GM12891 (cell line): ENCODE measurements around the gene SLC16A9.

ENCODE experiments used
- DNase-seq: peaks from one replicate; pipeline ENCODE4 v3.0.0; 2011; ENCODE audit warnings: low spot score; ENCODE audit not compliant: insufficient read length
- FAIRE-seq: peaks from 2 replicates; lab custom pipeline; 2011; peaks lifted over from hg19 to GRCh38; lab: Jason Lieb, UNC
- PAX5 ChIP-seq: IDR thresholded peaks from 2 replicates; pipeline ENCODE4 v1.6.1; 2011; ENCODE audit warnings: low read length, moderate library complexity, mild to moderate bottlenecking; ENCODE audit not compliant: insufficient read depth, severe bottlenecking
- POLR2A ChIP-seq: IDR thresholded peaks from 2 replicates; pipeline ENCODE4 v1.6.1; 2011; ENCODE audit warnings: low read depth, low read length, control low read depth
- POLR2AphosphoS5 ChIP-seq: IDR thresholded peaks from 2 replicates; pipeline ENCODE4 v1.6.1; 2011; ENCODE audit warnings: low read depth, low read length, control low read depth
- POU2F2 ChIP-seq: IDR thresholded peaks from 2 replicates; pipeline ENCODE4 v1.6.1; 2011; ENCODE audit warnings: low read depth, mild to moderate bottlenecking, control low read depth, low read length, moderate library complexity
- SPI1 ChIP-seq: IDR thresholded peaks from 2 replicates; pipeline ENCODE4 v1.6.1; 2011; ENCODE audit warnings: low read depth, low read length, control low read depth
- TAF1 ChIP-seq: IDR thresholded peaks from 2 replicates; pipeline ENCODE4 v1.6.1; 2011; ENCODE audit warnings: low read depth, low read length, control low read depth

Gene SLC16A9

DNA sequence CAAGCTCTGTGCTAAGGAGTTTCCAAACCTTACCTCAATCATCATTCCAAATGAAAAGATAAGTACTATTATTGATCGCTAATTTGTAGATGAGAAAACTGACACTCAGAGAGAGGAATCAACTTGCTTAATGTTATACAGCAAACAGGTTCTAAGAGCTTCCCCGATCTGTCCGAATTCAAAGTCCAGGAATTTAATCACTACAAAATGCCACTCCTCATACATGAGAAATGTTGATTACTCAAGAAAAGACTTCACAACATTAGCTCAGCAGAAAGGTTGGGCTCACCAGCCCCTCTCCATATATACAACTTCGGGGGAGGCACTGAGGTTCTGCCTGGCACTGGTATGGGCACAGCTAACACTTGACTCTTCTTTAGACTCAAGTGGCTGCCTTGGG lies 80.7 kb downstream of the SLC16A9 start:
- FAIRE-seq (no peak), DNase-seq (no peak)
- TF ChIP-seq POU2F2 (no peak), POLR2AphosphoS5 (no peak), PAX5 (no peak), POLR2A (no peak), TAF1 (no peak), SPI1 (no peak)

DNA sequence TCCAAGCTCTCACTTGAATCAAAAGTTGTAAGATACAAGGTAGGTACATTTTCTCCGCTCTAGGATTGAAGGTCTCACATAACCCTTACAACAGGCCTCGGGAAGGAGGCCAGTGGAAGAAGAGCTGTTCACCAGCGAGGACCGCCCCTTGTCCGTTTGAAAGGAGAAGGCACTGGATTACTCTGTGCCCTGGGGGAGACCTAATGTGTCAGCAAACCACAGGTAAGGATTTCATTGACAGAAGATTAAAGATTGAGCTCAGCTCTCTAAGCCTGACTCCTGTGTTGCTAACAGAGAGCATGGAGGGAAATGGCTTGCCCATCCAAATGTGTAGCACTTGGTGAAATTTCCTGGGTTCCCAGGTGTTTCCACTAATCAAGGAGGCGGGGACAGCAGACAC lies 81.2 kb downstream of the SLC16A9 start:
- no peak for DNase-seq
- FAIRE-seq: no peak
- TF ChIP-seq POLR2AphosphoS5 (no peak), POLR2A (no peak), SPI1 (no peak), POU2F2 (no peak), TAF1 (no peak), PAX5 (no peak)

DNA sequence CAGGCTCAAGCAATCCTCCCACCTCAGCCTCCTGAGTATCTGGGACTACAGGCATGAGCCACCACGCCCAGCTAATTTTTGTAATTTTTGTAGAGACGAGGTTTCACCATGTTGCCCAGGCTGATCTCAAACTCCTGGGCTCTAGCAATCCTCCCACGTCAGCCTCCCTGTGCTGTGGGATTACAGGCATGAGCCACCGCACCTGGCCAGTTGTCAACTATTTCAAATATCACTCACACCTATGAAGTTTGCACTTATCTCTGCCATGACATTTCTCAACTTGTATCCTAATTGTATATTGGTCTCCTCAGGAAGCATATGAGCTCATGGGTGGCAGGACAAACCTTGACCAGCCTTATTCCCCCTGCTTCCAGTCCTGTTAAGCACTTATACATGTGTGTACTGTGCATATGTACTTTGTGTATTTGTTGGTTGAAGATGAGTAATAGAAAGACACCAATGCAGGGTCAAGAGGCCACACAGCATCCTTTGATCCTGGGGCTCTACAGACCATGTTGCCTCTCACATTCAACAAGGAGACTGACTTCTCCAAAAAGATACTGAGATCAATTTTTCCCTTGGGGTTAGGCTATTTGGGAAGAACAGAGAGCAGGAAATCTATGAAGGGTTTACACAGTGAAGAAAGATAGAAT lies 82.2 kb downstream of the SLC16A9 start:
- no peak for TF ChIP-seq SPI1
- no peak for TF ChIP-seq TAF1
- TF ChIP-seq PAX5: no peak
- TF ChIP-seq POLR2AphosphoS5: no peak
- no peak for TF ChIP-seq POLR2A
- no peak for TF ChIP-seq POU2F2
- FAIRE-seq (no peak), DNase-seq (no peak)

DNA sequence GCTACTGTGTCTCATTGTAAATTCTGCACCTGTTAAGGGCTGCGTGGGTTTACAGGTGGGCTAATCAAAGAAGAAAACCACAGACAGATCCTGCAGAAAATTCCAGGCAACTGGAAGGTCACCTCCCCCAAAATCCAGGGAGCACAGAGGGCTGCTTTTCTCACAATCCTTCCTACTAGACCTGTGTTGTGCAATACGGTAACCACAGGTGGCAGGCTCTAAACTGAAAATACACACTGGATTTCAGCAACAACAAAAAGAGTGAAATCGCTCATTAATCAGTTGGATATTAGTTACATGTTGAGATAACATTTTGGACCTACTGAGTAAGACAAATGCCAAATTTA lies 83.2 kb downstream of the SLC16A9 start:
- no peak for DNase-seq
- TF ChIP-seq SPI1 (no peak), POLR2A (no peak), POU2F2 (no peak), TAF1 (no peak)
- no peak for FAIRE-seq

DNA sequence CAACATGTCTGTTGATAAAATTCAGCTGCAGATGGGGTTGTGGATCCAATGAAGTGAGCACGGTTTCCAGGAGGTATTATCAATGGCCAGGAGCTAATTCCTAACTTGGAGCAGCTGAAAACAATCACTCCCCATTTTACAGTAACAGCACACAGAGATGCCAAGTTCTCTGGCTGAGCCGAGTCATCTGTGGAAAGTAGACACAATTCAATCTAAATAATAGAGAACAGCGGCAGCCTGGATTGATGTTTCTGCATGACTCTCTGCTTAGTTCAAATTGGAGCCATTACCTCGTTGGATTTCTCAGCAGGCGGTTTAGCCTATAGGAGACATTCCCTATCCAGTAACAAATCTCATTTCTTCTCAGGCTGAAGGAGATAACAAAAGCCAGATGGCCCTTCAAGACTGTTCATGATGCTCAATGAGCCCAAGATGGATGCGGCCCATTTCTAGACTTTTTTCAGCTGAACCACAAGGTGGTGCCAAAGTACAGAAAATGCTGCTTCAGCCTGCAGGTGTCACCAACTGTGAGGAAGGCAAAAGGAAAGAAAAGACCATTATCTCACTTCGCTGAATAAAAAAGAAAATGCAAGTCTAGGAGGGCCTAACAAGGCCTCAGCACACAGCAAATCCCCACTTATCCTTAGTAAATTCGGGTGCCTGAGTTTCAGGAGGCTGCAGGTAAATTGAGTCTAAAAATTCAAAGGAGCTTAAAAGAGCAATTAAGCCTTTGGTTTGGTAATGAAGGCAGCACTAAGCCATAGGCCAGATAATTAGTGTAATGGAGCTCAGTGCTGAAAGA lies 83.7 kb downstream of the SLC16A9 start:
- FAIRE-seq (peak; percentile 86), DNase-seq (peak; percentile 43)
- TF ChIP-seq TAF1: no peak
- TF ChIP-seq POLR2A: no peak

DNA sequence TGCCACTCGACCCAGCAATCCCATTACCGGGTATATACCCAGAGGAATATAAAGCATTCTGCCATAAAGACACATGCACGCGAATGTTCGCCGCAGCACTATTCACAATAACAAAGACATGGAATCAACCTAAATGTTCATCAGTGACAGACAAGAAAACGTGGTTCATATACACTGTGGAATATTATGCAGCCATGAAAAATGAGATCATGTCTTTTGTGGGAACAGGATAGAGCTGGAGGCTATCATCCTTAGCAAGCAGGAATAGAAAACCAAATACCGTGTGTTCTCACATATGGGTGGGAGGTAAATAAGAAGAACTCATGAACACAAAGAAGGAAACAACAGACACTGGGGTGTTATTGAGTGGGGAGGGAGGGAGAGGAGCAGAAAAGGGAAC lies 84.7 kb downstream of the SLC16A9 start:
- no peak for DNase-seq
- FAIRE-seq: no peak
- TF ChIP-seq POLR2A (no peak), TAF1 (no peak), POU2F2 (no peak), PAX5 (no peak), POLR2AphosphoS5 (no peak), SPI1 (no peak)

DNA sequence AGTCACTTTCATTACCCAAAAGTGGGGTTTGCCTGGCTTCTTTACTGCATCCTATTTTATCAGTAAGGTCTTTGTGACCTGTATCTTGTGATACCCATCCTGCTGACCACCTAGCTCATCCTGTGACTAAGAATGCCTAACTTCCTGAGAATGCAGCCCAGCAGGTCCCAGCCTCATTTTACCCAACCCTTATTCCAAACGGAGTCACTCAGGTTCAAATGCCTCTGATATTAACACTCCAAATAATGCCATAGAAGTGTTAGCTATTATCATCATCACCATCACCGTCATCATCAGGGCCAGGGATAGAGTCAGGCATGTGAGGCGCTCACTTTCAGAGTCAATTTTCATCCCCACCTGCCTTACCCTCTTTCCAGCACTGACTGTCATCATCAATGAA lies 85.5 kb downstream of the SLC16A9 start:
- DNase-seq (no peak), FAIRE-seq (no peak)
- TF ChIP-seq PAX5 (no peak), SPI1 (no peak), POU2F2 (no peak), POLR2A (no peak), POLR2AphosphoS5 (no peak), TAF1 (no peak)

DNA sequence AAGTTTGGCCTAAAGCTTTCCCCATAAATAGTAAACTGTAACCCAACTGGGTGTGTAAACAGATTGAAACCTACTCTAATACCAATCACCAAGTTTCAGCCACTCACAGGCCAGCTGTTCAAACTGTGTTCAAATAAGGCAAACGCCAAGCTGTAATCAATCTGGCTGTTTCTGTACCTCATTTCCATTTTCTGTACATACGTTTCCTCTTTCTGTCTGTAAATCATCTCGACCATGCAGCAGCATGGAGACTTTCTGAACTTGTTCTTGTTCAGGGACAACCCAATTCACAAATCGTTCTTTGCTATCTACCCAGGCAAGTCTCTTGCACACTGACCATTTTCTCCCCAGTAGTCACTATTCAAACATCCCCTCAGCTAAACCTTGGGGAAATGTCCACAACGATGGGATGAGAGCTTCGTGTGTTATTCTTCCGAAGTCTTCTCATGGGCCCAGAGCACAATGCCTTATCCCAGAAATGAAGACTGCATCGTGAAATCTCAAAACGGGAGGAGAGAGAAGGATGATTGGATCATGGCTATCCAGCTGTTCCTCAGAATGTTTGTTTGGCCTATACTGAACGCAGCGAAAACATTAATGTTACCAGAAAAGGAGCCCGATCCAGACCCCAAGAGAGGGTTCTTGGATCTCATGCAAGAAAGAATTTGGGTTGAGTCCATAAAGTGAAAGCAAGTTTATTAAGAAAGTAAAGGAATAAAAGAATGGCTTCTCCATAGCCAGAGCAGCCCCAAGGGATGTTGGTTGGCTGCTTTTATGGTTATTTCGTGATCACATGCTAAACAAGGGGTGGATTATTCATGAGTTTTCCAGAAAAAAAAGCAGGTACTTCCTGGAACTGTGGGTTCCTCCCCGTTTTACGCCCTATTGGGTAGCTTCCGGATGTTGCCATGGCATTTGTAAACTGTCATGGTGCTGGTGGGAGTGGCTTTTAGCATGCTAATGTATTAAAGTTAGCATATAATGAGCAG lies 86.2 kb downstream of the SLC16A9 start:
- FAIRE-seq (no peak), DNase-seq (no peak)
- no peak for TF ChIP-seq SPI1
- TF ChIP-seq TAF1: no peak
- TF ChIP-seq PAX5: no peak

DNA sequence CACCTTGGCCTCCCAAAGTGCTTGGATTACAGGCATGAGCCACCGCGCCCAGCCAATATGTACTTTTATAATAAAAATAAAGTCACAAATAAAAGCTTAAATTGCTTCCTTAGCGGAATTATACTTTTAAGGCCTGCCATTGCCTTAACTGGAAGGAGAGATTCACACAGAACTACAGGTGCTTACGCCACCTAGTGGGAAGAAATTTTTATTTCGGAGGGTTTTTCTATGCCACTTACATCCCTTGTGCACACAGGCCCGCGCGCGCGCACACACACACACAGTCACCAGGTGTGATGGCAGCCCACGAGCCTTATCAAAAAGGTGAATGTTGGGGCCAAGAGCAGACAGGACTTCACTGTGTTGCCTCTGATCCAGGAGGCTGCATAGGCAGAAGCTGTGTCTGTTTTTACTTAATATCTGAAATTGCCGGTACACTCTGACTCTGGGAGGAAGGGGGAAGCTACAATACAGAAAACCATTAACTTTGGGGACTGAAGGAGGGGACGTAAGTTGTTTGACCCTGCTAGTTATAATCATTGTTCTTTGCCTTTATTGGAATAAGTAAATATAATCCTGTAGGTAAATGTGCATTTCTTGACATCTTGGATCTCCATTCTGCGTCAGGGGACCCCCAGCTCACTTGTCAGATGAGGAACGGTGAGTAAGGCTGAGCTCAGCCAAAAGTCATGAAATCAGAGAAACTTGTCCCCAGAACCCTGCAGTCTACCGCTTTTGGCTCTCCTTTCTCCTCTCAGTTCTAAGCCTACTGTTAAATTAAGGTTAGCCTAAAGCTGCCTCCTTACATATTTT lies 87.1 kb downstream of the SLC16A9 start:
- DNase-seq (no peak), FAIRE-seq (no peak)
- no peak for TF ChIP-seq TAF1
- TF ChIP-seq POU2F2: no peak
- TF ChIP-seq PAX5: no peak
- no peak for TF ChIP-seq SPI1
- no peak for TF ChIP-seq POLR2AphosphoS5
- TF ChIP-seq POLR2A: no peak
